Measurements from ENCODE around the gene CFAP410.
"Not testable (repeated sequence)": the region's sequence is repeated elsewhere in the genome, so short reads cannot be mapped to it uniquely, and the experiment has no call there.

Gene CFAP410

DNA sequence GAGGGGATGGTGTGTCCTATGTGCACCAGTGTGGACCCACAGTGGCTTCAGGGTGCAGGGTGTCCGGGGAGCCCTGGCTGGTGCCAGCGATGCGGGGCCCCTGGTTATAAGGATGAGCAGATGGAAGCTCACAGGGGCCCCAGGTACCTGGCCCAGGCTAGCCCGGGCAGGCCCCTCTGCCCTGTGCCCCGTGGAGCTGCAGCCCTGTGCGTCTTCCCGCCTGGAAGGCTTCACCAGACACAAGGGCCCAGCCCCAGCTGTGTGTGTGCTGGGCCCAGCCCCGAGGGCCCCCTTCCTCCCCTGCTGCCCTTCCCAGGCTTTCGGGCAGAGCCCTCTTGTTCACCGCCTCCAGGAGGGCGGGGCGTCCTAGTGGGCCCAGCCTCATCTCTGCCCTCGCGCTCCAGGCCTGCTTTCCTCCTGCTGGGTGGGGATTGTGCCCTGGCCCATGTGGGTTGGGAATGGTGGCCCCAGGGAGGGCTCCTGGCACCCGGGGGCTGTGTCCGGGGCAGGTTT, 23.4 kb downstream of the CFAP410 start:
- DNase-seq = no peak

DNA sequence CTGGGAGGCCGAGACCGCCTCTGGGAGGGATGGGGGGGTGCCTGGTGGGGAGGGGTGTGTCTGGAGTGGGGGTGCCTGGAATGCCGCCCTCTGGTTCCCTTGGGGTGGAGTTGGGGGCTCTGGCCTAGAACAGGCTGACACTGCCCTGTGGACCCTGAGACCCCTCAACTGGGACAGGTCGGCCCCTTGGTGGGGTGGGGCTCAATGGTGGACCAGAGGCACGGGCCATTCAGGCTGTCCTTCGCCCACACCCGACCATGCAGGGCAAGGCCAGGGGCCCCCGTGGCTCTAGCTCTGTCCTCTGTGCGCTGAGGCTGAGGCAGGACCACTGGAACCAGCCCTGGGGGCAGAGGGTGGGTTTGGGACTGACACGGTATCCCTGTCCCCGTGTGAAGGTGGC, 24.6 kb downstream of the CFAP410 start:
- no peak for DNase-seq

DNA sequence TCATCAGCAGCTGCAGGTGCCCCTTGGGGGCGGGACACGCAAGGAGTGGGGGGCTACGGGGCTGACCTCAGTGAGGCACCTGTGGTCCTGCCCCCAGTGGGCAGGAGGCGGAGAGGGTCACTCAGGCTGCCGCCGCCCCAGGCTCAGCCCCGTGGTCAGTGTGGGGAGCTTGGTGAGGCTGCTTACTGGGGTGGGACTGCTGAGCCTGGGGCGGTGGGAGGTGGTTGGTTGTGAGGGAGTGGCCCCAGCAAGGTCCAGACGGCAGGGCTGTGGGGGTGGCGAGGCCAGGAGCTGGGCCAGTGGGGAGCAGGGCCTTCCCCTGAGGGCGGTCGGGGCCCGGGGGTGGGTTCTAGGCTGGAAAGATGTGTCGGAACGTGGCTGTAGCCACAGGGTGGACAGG, 25.1 kb downstream of the CFAP410 start:
- DNase-seq = no peak

DNA sequence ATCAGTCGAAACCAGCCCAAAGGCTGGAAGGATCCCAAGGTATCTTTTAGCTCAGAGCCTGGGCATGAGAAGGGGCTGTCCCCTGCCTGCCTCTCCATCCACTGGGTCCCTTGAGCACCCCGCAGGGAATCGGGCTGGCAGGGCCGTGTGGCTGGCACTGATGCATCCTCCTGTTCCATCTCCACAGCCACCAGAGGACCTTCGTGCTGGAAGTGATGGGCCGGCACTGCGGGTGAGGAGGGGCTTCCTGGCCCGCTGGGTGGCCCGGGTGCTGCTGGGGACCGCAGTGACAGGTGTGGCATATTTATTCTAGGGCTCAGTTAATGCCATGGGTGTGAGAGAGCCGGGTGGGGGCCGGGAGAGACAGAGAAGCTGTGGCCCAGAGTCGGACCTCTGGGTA, 25.7 kb downstream of the CFAP410 start:
- no peak for DNase-seq

- DNase-seq = no peak
Observed at GRCh38 chr21:44312716-44313115, 26.5 kb downstream of the CFAP410 start.

- no peak for DNase-seq
Observed at GRCh38 chr21:44312089-44312488, 27.1 kb downstream of the CFAP410 start.

- DNase-seq = no peak
Observed at GRCh38 chr21:44310628-44311507, 28.3 kb downstream of the CFAP410 start.

DNA sequence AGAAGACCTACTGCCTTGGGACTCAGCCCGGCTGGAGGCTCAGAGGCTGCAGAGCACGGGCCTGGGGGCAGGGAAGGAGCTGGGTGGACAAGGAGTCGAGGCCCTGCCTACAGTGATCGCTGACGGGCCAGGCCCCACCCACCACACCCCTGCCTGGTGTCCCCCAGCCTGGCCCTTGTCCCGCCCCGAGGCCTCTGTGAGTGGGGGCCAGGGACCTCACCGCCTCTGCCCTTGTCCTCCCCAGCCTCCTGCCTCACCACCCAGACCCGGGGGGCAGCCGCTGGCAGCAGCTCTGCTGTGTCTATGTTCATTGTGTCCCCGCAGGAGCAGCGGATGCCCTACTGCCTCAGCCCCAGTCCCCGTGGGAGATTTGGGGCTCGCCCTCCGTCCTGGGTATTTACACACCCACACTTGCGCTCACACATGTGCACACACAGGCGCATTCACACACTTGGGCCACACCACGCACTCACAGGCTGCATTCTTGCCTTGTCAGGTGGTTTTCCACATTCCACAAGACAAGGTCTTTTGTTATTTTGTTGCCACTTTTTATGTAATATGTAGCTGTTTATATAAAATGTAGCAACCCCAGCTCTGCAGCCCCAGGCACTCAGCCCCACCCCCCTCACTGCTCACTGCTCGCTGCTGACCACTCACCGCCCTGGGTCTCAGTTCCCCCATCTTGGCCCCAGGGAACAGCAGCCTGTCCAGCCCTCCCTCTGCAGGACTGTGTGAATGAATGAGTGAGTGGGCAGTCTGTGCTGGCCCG, 32.1 kb downstream of the CFAP410 start:
- DNase-seq = no peak

DNA sequence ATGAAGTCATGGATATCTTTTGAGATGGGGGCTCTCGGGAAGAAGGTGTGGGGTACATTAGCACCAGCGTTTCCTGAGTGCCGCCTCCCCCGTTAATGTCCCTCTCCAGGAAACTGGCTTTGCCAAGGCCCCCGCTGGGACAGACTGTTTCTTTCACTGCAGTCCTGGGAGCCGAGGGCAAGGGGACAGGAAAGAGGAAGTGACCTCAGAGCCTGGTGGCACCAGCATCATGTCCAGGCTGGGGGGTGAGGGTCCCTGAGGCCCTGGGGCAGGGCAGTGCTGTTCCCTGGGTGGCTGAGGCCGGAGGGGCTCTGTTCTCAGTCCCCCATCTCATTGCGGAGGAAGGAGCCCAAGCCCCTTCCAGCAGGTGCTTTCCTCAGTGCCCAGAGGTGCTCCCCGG, 33.5 kb downstream of the CFAP410 start:
- DNase-seq = no peak

- peak; percentile 28 for DNase-seq
Observed at GRCh38 chr21:44304877-44305293, 34.3 kb downstream of the CFAP410 start.

- no peak for DNase-seq
Observed at GRCh38 chr21:44304011-44304616, 35.1 kb downstream of the CFAP410 start.

- no peak for DNase-seq
Observed at GRCh38 chr21:44303490-44303981, 35.7 kb downstream of the CFAP410 start.

DNA sequence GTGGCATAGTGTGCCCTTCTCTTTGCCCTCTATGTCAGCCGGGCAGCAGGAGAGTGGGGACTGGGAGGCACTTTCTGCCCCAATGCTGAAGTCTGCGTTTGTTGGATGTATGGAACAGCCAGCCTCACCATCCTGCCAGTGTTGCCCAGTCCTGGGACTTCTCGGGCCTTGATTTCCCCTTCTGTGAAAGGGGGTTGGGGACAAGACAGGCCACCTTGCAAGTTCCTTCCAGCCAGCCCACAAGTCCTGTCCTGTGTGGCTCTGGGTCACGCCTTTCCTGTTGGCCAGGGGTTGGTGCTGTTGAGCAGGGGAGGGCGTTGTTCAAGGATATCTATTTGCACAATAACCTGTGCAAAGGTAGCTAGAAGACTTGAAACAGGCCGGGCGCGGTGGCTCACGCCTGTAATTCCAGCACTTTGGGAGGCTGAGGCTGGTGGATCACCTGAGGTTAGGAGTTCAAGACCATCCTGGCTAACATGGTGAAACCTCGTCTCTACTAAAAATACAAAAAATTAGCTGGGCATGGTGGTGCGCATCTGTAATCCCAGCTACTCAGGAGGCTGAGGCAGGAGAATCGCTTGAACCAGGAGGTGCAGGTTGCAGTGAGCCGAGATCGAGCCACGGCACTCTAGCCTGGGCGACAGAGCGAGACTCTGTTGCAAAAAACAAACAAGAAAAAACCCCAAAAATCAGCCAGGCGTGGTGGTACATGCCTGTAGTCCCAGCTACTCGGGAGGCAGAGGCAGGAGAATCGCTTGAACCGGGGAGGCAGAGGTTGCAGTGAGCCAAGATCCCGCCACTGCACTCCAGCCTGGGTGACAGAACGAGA, 36.4 kb downstream of the CFAP410 start:
- not testable (repeated sequence) for DNase-seq

- no peak for DNase-seq
Observed at GRCh38 chr21:44301961-44302406, 37.2 kb downstream of the CFAP410 start.

GRCh38 chr21:44301141-44301540, 38.0 kb downstream of the CFAP410 start:
- no peak for DNase-seq

DNA sequence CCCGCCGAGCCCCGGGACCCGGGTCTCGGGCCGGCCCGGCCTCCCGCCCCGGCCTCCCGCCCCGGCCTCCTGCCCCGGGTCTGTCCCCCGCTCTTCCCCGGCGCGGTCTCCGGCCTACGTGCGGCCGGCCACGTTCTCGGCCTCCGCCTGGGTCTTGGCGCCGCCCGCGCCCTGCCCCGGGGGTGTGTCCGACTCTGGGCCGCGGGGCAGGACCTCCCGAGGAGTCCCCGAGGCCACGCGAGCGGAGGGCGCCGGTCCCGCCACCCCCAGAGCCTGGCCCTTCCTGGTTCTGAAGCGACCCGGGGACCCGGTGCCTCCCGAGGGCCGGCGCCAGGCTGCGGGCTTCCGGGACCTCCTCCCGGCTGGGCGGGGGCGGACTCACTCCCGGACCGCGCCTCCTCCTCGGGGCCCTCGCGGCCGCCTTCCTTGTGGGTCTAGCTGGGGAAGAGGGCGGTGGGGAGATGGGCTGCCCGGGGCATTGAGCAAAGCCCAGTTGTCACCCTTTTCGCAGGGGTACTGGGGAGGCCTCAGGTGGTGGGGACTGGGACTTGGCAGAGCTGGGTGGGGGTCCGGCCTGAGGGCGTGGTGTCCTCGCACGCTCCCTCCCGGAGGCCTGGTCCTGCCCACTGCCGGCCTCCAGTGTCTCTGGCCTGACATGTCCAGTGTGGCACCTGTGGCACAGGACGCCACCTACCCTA, 38.8 kb downstream of the CFAP410 start:
- DNase-seq = peak; percentile 65

- DNase-seq = peak; percentile 54
Observed at GRCh38 chr21:44299458-44300261, 39.5 kb downstream of the CFAP410 start, which contains the start of gene PFKL. Gene PFKL, plus strand, starts transcription at chr21:44300053. Its CDS starts 53 bp downstream, at chr21:44300106.

DNA sequence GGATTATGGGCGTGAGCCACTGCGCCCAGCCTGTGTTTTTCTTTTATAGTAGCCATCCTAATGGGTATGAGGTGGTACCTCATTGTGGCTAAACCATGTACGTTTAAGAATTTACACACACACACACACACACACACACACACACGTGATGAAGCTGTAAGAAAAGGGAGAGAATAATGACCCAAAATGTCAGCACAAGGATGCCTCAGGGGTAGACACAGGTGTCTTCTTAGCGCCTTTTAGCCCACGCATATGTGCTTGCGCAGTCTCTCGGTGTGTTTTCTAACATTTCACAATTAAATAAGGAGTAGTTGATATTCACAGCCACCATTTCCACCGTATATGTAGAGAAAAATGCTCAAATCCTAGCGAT, 40.1 kb downstream of the CFAP410 start:
- DNase-seq = peak; percentile 43

DNA sequence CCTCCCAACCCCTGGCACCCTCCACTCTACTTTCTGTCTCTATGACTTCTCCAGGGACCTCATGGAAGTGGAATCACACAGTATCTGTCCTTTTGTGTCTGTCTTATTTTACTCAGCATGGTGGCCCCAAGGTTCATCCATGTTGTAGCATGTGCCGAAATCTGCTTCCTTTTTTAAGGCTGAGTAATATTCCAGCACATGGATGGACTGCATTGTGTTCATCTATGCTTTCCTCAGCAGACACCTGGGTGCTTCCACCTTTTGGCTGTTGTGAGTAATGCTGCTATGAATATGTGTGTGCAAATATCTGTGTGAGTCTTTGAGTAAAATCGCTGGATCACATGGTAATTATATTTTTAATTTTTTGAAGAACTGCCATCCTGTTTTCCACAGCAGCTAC, 40.9 kb downstream of the CFAP410 start:
- peak; percentile 25 for DNase-seq

- peak; percentile 83 for DNase-seq
Observed at GRCh38 chr21:44297525-44298290, 41.5 kb downstream of the CFAP410 start.

Measured in CD4-positive, alpha-beta T cell treated with Interleukin-21 for 1 hour (primary cell).